ENCODE measurements around the gene ABLIM2.

ABLIM2 gene

DNA sequence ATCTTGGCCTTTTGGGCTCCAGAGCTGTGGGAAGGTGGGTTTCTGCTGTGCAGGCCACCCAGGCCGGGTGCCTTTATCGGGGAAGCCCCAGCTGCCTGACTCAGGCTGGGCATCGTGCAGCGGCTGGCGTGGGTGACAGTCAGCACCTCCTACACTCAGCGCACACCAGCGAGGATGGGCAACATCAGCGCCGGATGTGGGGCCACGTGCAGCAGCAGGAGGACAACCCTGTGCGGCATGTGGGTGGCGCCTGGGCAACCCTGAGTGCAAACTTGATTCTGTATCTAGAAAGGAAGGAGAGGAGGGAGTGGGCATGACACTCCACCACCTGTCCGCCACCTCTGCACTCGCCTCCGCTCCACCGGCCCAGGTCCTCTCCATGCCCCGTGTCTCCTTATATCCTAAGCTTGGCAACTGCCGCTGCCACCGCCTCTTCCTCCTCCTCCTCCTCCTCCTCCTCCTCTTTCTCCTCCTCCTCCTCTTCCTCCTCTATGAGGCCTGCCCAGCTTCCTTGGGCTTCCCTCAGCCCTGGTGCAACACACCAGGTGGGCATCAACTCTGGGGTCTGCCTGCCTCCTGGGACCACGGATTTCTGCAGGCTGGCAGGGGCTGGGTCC lies 111.6 kb downstream of the ABLIM2 start:
- no peak for DNase-seq

DNA sequence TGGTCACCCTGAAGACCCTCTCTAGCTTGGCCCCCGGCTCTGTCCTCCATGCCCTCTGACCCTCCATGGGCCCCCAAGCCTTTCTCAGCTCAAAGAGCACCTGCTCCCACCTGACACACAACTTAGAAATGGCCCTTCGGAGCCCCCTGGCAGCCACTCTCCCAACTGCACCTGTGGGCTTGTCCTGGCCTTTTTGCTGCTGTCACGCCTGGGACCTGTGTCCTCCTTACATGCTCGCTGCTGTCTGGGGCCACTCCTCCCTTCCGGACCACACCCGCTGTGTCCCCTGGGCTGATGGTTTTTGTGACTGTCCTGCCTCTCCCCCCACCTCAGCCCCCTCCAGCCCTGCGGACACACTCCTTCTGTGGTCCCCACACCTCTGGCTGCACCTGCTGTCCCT lies 112.7 kb downstream of the ABLIM2 start:
- no peaks in the 10 kb centered on the region for H3K9me2 ChIP-seq (replicated peaks; ENCODE audit: insufficient read depth, low read length)
- DNase-seq = no peak
- no peaks in the 10 kb centered on the region for H3F3A ChIP-seq (ENCODE audit: insufficient read depth, low read length)

More for the DNA sequence above, 111.6 kb downstream of the ABLIM2 start:
- no peaks in the 10 kb centered on the region for H3F3A ChIP-seq (ENCODE audit: insufficient read depth, low read length)
- TF ChIP-seq EZH2phosphoT487 (IDR thresholded peaks at IDR 0.05; ENCODE audit: low read length) (no peak), EZH2 (optimal IDR thresholded peaks at IDR 0.05; ENCODE audit: low read depth, low read length) (no peak)
- TF ChIP-seq, protein P1, sequence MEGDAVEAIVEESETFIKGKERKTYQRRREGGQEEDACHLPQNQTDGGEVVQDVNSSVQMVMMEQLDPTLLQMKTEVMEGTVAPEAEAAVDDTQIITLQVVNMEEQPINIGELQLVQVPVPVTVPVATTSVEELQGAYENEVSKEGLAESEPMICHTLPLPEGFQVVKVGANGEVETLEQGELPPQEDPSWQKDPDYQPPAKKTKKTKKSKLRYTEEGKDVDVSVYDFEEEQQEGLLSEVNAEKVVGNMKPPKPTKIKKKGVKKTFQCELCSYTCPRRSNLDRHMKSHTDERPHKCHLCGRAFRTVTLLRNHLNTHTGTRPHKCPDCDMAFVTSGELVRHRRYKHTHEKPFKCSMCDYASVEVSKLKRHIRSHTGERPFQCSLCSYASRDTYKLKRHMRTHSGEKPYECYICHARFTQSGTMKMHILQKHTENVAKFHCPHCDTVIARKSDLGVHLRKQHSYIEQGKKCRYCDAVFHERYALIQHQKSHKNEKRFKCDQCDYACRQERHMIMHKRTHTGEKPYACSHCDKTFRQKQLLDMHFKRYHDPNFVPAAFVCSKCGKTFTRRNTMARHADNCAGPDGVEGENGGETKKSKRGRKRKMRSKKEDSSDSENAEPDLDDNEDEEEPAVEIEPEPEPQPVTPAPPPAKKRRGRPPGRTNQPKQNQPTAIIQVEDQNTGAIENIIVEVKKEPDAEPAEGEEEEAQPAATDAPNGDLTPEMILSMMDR (IDR thresholded peaks at IDR 0.05; ENCODE audit: low read length) = no peak
- H3K9ac ChIP-seq (ENCODE audit: low read length) = no peak overlapping the region
- no peaks in the 10 kb centered on the region for H3K9me3 ChIP-seq (replicated peaks; ENCODE audit: insufficient read depth, low read length)
- H3K27me3 ChIP-seq (replicated peaks; ENCODE audit: insufficient read depth, low read length) = peaks cover 88% of the 10 kb centered on the region
- no peak overlapping the region for H3K4me2 ChIP-seq (ENCODE audit: low read depth, low read length)
- no peak overlapping the region for H3K27ac ChIP-seq (ENCODE audit: low read length)
- H3K79me2 ChIP-seq (ENCODE audit: low read length) = no peaks in the 10 kb centered on the region
- H3K4me3 ChIP-seq (ENCODE audit: low read length) = no peak overlapping the region
- H3K36me3 ChIP-seq (replicated peaks; ENCODE audit: insufficient read depth, low read length) = no peaks in the 10 kb centered on the region
- H2AFZ ChIP-seq (ENCODE audit: low read length) = no peak overlapping the region
- no peaks in the 10 kb centered on the region for H3K4me1 ChIP-seq (ENCODE audit: low read length)
- H4K20me1 ChIP-seq (ENCODE audit: insufficient read depth, low read length) = no peaks in the 10 kb centered on the region
- no peaks in the 10 kb centered on the region for H3K9me2 ChIP-seq (replicated peaks; ENCODE audit: insufficient read depth, low read length)

DNA sequence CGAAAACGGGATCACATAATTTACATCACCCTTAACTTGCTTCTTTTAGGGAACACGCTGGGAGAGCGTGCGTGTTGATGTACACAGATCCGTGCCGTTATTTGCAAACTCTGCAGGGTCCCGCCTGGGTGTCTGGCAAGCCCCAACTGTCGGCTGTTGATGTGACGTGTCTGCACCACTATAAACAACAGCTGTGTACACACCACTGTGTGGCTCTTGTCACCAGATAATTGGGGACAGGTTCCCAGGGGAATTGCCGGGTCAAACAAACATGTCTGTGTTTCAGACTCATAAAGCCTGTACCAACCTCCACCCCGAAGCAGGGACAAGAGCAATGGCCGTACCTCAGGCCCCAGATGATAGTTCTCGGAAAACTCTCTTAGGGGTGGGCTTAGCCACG lies 113.9 kb downstream of the ABLIM2 start:
- H3F3A ChIP-seq (ENCODE audit: insufficient read depth, low read length) = no peaks in the 10 kb centered on the region
- no peak overlapping the region for H3K4me3 ChIP-seq (ENCODE audit: low read length)
- H3K4me2 ChIP-seq (ENCODE audit: low read depth, low read length) = no peak overlapping the region
- H3K36me3 ChIP-seq (replicated peaks; ENCODE audit: insufficient read depth, low read length) = no peaks in the 10 kb centered on the region
- no peak for DNase-seq
- H3K27ac ChIP-seq (ENCODE audit: low read length) = no peak overlapping the region
- no peaks in the 10 kb centered on the region for H3K9me3 ChIP-seq (replicated peaks; ENCODE audit: insufficient read depth, low read length)
- H3K27me3 ChIP-seq (replicated peaks; ENCODE audit: insufficient read depth, low read length) = peaks cover 92% of the 10 kb centered on the region
- no peak overlapping the region for H3K9ac ChIP-seq (ENCODE audit: low read length)
- no peaks in the 10 kb centered on the region for H3K4me1 ChIP-seq (ENCODE audit: low read length)
- no peaks in the 10 kb centered on the region for H3K9me2 ChIP-seq (replicated peaks; ENCODE audit: insufficient read depth, low read length)
- TF ChIP-seq EZH2 (optimal IDR thresholded peaks at IDR 0.05; ENCODE audit: low read depth, low read length) = peak; percentile 53
- TF ChIP-seq, protein P1 (IDR thresholded peaks at IDR 0.05; ENCODE audit: low read length) = no peak
- no peaks in the 10 kb centered on the region for H4K20me1 ChIP-seq (ENCODE audit: insufficient read depth, low read length)
- no peak overlapping the region for H2AFZ ChIP-seq (ENCODE audit: low read length)
- no peaks in the 10 kb centered on the region for H3K79me2 ChIP-seq (ENCODE audit: low read length)

More for the DNA sequence above, 112.7 kb downstream of the ABLIM2 start:
- Histone ChIP-seq H3K36me3 (replicated peaks; ENCODE audit: insufficient read depth, low read length) (no peaks in the 10 kb centered on the region), H3K9me3 (replicated peaks; ENCODE audit: insufficient read depth, low read length) (no peaks in the 10 kb centered on the region), H4K20me1 (ENCODE audit: insufficient read depth, low read length) (no peaks in the 10 kb centered on the region), H3K9ac (ENCODE audit: low read length) (no peak overlapping the region), H3K4me3 (ENCODE audit: low read length) (no peak overlapping the region), H3K4me1 (ENCODE audit: low read length) (no peaks in the 10 kb centered on the region), H3K79me2 (ENCODE audit: low read length) (no peaks in the 10 kb centered on the region), H3K27me3 (replicated peaks; ENCODE audit: insufficient read depth, low read length) (peaks cover 92% of the 10 kb centered on the region), H3K27ac (ENCODE audit: low read length) (no peak overlapping the region), H2AFZ (ENCODE audit: low read length) (no peak overlapping the region), H3K4me2 (ENCODE audit: low read depth, low read length) (no peak overlapping the region)
- TF ChIP-seq EZH2phosphoT487 (IDR thresholded peaks at IDR 0.05; ENCODE audit: low read length) (no peak), EZH2 (optimal IDR thresholded peaks at IDR 0.05; ENCODE audit: low read depth, low read length) (no peak)
- TF ChIP-seq, protein P1 (IDR thresholded peaks at IDR 0.05; ENCODE audit: low read length) = no peak
